OCI-LY7 (cell line): Measurements from ENCODE around the gene TXNRD1.

Source experiments
- EZH2phosphoT487 ChIP-seq: fragments of 200-600 bp; sonication (generic); IDR thresholded peaks from 2 replicates; pipeline ENCODE4 v1.6.1; 2018; ENCODE audit warnings: low read depth, borderline replicate concordance, mild to moderate bottlenecking, mixed run types, antibody characterized with exemption, low read length, moderate library complexity, mixed read lengths
- TF ChIP-seq, protein P1 (sequence below): fragments of 200-600 bp; sonication (generic); conservative IDR thresholded peaks from 2 replicates; pipeline ENCODE4 v1.5.1; 2014; ENCODE audit warnings: mild to moderate bottlenecking, antibody characterized with exemption, low read length, moderate library complexity, mixed read lengths

GRCh38 chr12:104384141-104384880 lies 168.7 kb downstream of the TXNRD1 start:
- TF ChIP-seq, protein P1, sequence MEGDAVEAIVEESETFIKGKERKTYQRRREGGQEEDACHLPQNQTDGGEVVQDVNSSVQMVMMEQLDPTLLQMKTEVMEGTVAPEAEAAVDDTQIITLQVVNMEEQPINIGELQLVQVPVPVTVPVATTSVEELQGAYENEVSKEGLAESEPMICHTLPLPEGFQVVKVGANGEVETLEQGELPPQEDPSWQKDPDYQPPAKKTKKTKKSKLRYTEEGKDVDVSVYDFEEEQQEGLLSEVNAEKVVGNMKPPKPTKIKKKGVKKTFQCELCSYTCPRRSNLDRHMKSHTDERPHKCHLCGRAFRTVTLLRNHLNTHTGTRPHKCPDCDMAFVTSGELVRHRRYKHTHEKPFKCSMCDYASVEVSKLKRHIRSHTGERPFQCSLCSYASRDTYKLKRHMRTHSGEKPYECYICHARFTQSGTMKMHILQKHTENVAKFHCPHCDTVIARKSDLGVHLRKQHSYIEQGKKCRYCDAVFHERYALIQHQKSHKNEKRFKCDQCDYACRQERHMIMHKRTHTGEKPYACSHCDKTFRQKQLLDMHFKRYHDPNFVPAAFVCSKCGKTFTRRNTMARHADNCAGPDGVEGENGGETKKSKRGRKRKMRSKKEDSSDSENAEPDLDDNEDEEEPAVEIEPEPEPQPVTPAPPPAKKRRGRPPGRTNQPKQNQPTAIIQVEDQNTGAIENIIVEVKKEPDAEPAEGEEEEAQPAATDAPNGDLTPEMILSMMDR, result no peak
- TF ChIP-seq EZH2phosphoT487, result no peak
